Renal pelvis (tissue), 4 donors: ENCODE results near the gene EPN2. TPM values are rescaled to one million over a fixed set of nuclear protein-coding genes. Genes with fewer than 3 reads are reported as not detected.
"Not testable (repeated sequence)": the region's sequence is repeated elsewhere in the genome, so short reads cannot be mapped to it uniquely, and the experiment has no call there.

ENCODE experiments used
- DNase-seq: peaks from one replicate; pipeline ENCODE4 v3.0.0-alpha.2; 2013
- polyA plus RNA-seq, 3 donors: library from polyadenylated mRNA; unstranded; fragments of 120-200 nt; gene quantifications; one replicate each; pipeline ENCODE4 v1.2.1, GENCODE V29; 2013; ENCODE audit not compliant: insufficient read length in 3 of 3

EPN2 gene
- polyA plus RNA-seq, 3 donors: 44.2 to 50.9 (median 45.5) TPM

DNA sequence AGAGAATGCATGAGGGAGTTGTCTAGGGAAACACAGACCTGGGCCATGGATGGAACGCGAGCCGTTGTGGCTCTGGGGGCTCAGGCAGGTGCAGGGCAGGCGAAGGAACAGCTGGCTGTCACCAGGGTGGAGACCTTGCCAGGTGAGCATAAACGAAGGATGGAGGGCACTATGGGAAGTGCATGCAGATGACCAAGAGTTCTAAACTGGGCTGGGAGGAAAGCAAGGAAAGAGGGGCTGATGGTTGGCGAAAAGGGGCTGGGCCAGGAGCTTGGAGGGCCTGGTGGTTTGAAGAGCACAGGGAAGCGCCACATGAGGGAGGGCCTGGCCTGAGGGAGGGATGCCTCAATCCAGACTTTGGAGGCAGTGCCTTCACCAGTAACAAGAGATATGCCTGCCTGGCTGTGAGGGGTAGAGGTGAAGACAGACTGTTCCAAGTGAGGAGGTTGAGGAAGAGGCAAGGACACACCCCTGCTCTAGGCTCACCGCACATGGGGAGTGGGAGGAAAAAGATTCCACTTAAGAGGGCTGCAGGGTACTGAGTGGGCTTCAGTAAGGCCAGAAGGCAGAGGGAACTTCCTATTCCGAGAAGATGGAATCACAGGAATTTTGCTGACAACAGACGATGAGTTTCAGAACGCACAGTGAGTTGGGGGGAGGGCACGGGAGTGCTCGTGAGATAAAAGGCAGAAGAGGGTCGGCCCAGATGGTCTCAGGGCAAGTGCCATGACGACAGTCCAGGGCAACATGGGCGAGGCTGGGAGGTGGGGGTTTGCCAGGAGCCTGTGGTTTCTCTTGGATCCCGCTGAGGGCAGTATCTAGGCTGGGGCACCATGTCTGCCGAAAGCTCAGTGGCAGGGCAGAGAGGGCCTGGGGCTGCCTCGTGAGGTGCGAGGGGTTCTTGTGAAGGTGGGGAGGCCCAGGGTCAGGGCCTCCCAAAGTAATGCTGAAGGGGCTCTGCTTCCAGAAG lies 104.8 kb downstream of the EPN2 start:
- no peak for DNase-seq

- DNase-seq: no peak
Observed at GRCh38 chr17:19342611-19343255, 105.6 kb downstream of the EPN2 start.

DNA sequence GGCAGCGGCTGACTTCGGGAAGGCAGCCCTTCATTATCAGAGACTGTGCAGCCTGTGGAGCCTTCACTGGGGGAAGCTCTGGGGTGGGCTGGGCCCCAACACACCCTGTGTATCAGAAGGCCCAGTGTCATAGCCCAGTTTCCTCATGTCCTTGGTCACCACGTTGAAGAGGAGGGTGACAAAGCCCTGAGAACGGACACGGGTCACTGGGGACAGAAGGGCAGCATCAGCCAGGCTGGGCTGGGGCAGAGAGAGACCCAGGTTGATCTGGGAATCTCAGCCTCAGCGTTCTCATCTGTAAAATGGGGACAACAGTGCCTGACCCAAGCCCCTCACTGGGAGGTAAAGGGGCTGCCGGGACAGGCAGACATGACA lies 106.1 kb downstream of the EPN2 start:
- no peak for DNase-seq

GRCh38 chr17:19343671-19344151 lies 106.5 kb downstream of the EPN2 start:
- DNase-seq: no peak

GRCh38 chr17:19344311-19345066 lies 107.3 kb downstream of the EPN2 start:
- no peak for DNase-seq

DNA sequence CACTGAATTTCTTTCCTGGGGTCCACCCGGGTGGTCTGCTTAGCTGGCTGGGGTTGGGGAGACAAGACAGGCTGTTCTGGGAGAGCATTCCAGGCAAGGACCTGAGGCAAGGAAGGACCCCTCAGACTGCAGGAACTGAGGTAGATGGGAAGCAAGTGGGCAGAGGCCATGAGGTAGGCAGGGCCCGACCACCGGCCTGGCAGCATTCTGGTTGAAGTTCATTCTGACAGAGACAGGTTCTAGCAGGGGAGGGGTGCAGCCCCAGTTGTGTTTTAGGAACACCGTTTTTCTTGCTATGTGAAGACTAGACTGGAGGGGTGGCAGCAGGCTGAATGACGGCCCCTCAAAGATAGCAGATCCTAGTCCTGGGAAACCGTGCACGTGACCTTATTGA lies 107.9 kb downstream of the EPN2 start:
- DNase-seq: no peak

GRCh38 chr17:19345486-19346350 lies 108.6 kb downstream of the EPN2 start:
- no peak for DNase-seq

DNA sequence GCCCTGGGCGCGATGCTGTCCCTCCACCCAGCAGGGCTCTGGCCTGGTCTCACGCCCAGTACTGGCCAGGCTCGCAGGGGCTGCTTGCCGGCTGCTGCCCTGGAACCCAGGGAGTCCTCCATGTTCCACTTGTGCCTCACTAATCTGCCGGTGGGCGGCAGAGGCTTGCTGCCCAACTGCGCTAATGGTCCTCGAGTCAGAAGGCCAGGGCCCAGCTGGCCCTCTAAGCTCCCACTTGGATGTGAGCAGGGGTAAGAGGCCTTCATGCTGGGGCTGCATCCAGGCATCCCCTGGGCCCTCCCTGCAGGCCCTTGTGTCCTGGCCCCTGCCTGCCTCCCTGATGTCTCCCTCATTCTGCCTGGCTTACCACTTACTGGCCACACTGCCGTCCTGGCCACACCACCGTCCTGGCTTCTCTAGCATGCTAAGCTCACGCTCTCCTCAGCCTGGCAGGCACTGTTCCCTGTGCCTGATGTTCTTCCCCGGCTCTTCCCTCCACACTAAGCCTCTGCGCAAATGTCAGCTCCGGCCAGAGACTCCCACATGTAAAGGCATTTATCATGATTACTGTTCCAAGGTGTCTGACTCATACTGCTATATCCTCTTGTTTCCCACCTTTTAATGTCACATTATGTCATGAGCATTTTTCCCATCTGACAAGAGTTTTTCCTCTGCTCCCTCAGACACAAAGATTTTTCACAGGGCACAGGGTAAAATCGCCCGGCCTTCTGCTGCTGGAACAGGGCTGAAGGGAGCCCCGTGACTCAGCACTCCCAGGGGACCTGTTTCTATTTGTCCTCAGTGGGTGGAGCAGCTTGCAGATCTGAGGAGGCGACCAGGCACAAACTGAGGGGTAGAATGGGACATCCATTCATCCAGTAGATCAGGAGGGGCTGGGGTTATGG lies 109.4 kb downstream of the EPN2 start:
- no peak for DNase-seq

GRCh38 chr17:19347323-19348080 lies 110.3 kb downstream of the EPN2 start:
- no peak for DNase-seq

DNA sequence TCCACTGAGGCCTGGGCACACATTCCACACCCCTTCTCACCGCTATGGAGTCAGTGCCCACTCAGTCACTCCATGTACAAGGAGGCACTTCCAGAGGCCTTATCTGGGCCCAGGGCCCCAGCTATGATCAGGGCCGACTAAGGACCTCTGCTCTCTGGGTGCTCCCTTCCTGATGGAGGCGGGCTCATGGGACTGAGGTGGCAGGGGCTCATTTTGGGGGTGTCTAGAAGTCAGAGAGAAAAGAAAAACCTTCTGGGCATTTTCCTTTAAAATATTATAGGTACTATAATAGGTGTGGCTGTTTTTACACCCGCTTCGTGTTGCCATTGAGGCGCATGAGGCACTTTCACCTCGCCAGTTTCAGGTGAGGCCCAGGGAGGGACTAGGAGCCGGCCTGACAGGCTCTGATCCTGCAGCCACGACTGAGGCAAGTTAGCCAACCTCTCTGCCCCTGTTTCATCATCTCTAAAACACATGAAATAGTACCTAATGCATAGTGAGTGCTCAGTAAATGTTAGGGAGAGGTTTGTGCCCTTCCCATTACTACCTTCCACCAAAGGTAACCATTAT lies 111.0 kb downstream of the EPN2 start:
- DNase-seq: no peak

- DNase-seq: no peak
Observed at GRCh38 chr17:19348806-19349205, 111.6 kb downstream of the EPN2 start.

GRCh38 chr17:19353401-19353800 lies 116.2 kb downstream of the EPN2 start:
- DNase-seq: not testable (repeated sequence)

GRCh38 chr17:19354748-19355147 lies 117.6 kb downstream of the EPN2 start:
- DNase-seq: no peak

DNA sequence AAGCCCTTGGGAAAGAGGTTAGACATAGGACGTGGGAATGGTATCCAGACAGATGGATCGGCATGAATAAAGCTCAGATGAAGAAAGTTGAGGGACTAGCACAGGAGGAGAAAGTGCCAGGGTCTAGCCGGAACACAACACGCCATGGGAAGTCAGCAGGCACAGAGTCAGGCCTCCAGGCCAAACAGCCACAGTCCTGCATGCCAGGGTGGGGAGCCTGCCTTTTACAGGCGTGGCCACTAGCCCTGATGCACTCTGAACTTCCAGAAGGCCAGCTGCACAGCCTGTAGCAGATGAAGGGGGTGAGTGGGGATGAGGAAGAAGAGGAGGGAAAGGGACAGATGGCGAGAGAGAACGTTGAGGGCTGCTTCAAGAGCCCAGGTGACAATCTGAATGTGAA lies 120.2 kb downstream of the EPN2 start:
- no peak for DNase-seq

DNA sequence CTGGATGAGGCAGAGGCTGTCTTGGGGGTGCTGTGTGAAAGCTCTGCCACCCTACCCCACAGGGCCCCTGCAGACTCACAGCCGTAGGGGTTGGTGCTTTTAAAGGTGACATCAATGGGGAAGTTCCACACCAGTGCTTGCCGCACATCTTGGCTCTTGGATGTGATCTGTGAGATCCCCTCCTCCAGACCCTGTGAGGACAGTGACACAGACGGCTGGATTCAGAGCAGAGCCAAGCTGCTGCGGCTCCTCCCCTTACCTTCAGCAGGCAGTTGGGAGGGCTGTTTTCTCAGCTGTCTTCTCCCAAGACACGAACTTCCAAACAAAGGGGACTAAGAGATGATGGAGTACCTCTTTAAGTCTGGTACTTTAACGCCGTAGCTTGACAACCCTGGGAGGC lies 120.6 kb downstream of the EPN2 start:
- DNase-seq: no peak

DNA sequence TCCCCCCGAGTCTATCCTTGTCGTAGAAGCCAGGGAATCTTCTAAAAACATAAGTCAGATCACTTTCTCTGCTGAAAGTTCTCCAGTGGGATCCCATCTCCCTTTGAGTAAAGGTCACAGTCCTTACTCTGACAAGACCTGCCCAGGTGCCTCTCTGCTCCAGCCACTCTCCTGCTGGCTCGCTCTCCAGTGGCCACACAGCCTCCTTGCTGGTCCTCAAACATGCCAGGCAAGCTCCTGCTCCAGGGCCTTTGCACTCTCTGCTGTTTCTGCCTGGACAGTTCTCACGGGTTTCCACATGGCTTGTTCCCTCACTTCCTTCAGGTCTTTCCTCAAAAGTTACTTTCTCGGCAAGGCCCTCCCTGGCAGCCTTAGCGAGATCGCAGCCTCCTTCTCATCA lies 122.0 kb downstream of the EPN2 start:
- no peak for DNase-seq

DNA sequence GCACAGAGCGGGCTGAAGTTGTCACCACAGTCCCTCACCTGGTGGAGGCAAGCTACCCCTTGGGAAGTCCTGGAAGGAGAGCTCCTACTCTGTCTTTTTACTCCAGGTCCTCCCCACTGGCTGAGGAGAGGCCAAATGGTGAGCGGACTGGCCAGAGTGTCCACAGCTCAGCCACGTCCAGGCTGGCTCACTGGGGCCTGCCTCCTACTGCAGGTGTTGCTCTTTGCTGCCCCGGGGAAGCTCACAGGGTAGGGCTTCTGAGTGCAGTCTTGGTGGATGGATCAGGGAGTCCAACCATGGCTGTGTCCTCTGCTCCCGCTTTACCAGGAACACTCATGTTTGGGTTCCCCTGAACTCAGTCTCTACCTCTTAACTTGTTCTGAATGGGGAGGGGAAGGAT lies 122.7 kb downstream of the EPN2 start:
- DNase-seq: no peak

DNA sequence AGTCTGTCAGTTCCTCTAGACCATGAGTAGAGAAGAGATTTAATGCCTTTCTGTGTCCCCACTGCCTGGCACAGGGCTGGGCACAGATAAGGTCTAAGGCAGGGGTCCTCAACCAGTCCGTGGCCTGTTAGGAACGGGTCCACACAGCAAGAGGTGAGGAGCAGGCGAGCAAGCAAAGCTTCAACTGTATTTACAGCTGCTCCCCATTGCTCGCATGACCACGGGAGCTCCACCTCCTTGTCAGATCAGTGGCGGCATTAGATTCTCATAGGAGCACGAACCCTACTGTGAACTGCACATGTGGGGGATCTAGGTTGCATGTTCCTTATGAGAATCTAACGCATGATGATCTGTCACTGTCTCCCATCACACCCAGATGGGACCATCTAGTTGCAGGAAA lies 123.6 kb downstream of the EPN2 start:
- no peak for DNase-seq

DNA sequence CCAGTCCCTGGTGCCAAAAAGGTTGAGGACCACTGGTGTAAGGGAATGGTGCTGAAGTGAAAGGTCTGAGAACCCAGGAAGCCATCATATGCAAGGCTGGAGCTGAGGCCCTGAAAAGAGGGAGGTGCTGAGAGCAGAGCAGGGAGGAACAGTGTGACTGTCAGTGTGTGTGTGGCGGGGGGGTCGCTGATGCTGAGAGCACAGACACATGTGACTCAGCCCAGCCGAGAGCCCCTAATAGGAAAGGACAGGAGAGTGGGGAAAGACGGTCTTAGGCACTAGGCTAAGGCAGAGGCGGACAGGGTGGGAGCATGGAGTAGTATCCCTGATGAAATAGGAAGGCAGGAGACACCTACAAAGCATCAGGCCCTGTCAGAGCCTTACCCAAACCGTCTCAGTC lies 124.2 kb downstream of the EPN2 start:
- no peak for DNase-seq
